Thyroid gland (tissue), 4 donors: Measurements from ENCODE around the gene FBXO3. TPM values are rescaled to one million over a fixed set of nuclear protein-coding genes. Genes with fewer than 3 reads are reported as not detected.

Experiments used
- DNase-seq, 2 donors: peaks; one replicate each; pipeline ENCODE4 v3.0.0-alpha.2; 2019
- H3K27ac ChIP-seq, 3 donors: fragments of 200-600 bp; sonication (generic); 1 replicate in 2 of 3; 2 replicates in 1 of 3; pipeline ENCODE4 v1.5.1; 2016 to 2019; ENCODE audit warnings: mild to moderate bottlenecking in 1 of 3, moderate library complexity in 1 of 3
- H3K27me3 ChIP-seq: fragments of 200-600 bp; sonication (generic); one replicate; pipeline ENCODE4 v1.5.1; 2019
- H3K36me3 ChIP-seq, 2 donors: fragments of 200-600 bp; sonication (generic); one replicate each; pipeline ENCODE4 v1.5.1; 2016 to 2019
- H3K4me1 ChIP-seq, 2 donors: fragments of 200-600 bp; sonication (generic); one replicate each; pipeline ENCODE4 v1.5.1; 2017 to 2019
- H3K4me3 ChIP-seq, 3 donors: fragments of 200-600 bp; sonication (generic); replicated peaks in 1 of 3; 1 replicate in 2 of 3; 2 replicates in 1 of 3; pipeline ENCODE4 v1.5.1; 2016; ENCODE audit warnings: mild to moderate bottlenecking in 1 of 3
- H3K9me3 ChIP-seq: fragments of 200-600 bp; sonication (generic); one replicate; pipeline ENCODE4 v1.5.1; 2017
- POLR2A ChIP-seq, 2 donors: fragments of 450-650 bp; IDR thresholded peaks; one replicate each; pipeline ENCODE4 v1.6.1; 2017; ENCODE audit warnings: antibody characterized with exemption in 2 of 2, mild to moderate bottlenecking in 2 of 2, moderate library complexity in 1 of 2
- WGBS, 2 donors: methylation state at CpG; one replicate each; pipeline ENCODE4 v1.1.5; 2017; 5-methylcytosine and 5-hydroxymethylcytosine counted together
- intact Hi-C: fragments of 100-400 bp; cut with DNase I; formaldehyde crosslinking; loops from one replicate; pipeline ENCODE4 v1.15.1; 2023
- total RNA-seq, 4 donors: library from RNA; depleted of rRNA; stranded (reverse); fragments of >200 nt; gene quantifications; one replicate each; pipeline ENCODE4 v1.2.3, GENCODE V29; 2016
- TF ChIP-seq, protein P1 (sequence below), 6 experiments: fragments of 200-600 bp in 3 of 6; fragments of 450-650 bp in 3 of 6; sonication (generic) in 3 of 6; IDR thresholded peaks; one replicate each; pipeline ENCODE4 v1.5.1; 2016 to 2019; ENCODE audit warnings: antibody characterized with exemption in 6 of 6, mild to moderate bottlenecking in 2 of 6, inconsistent platforms in 1 of 6, moderate library complexity in 1 of 6

Gene FBXO3
- total RNA-seq, 4 donors from 2014 or later: 55.8 to 82.0 (median 57.7) TPM

DNA sequence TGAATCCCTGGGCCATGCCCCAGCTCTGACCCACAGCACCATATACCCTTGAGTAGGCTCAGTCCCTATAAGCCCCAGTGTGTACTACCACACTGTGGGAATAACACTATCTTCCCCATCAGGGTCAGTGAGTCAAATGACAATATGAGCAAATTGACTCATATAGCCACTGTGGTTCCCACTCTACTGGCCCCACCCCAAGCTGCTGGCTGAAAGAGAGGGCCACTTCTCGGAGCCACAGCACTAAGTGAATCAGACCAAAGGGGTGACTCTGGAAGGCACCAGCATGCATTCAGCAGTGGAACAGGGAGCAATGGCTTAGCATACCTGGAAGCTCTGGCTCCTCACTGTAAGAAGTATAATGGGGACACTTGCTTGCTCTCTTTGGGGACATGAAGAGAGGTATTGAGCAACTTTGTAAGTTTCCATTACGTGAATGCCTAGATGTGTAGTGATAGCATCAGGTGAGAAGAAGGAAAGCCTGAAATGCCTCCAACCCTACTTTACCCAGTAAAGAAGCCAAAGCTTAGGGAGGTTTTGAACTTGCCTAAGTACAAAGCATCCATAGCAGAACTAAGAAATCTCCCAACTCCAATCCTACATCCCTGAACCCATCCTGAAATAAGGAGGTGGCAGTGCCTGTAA lies 51.6 kb downstream of the FBXO3 start:
- no peaks in the 10 kb centered on the region for H3K27me3 ChIP-seq
- H3K4me1 ChIP-seq: peaks cover 33 to 41% of the 10 kb centered on the region in 2 donors
- TF ChIP-seq, protein P1, sequence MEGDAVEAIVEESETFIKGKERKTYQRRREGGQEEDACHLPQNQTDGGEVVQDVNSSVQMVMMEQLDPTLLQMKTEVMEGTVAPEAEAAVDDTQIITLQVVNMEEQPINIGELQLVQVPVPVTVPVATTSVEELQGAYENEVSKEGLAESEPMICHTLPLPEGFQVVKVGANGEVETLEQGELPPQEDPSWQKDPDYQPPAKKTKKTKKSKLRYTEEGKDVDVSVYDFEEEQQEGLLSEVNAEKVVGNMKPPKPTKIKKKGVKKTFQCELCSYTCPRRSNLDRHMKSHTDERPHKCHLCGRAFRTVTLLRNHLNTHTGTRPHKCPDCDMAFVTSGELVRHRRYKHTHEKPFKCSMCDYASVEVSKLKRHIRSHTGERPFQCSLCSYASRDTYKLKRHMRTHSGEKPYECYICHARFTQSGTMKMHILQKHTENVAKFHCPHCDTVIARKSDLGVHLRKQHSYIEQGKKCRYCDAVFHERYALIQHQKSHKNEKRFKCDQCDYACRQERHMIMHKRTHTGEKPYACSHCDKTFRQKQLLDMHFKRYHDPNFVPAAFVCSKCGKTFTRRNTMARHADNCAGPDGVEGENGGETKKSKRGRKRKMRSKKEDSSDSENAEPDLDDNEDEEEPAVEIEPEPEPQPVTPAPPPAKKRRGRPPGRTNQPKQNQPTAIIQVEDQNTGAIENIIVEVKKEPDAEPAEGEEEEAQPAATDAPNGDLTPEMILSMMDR (IDR thresholded peaks at IDR 0.05): no peak
- no peak for TF ChIP-seq POLR2A (IDR thresholded peaks at IDR 0.05)
- intact Hi-C loops: no loop called here
- H3K9me3 ChIP-seq: no peaks in the 10 kb centered on the region
- peaks cover 13 to 15% of the 10 kb centered on the region in 2 donors for H3K36me3 ChIP-seq
- peak overlapping the region; percentile 47 to 98 (median 96) for H3K27ac ChIP-seq
- H3K4me3 ChIP-seq: no peak overlapping the region
- no peak for DNase-seq
- WGBS, 2 donors: 77 to 86% methylated on average over 2 of the region's 2 CpGs

DNA sequence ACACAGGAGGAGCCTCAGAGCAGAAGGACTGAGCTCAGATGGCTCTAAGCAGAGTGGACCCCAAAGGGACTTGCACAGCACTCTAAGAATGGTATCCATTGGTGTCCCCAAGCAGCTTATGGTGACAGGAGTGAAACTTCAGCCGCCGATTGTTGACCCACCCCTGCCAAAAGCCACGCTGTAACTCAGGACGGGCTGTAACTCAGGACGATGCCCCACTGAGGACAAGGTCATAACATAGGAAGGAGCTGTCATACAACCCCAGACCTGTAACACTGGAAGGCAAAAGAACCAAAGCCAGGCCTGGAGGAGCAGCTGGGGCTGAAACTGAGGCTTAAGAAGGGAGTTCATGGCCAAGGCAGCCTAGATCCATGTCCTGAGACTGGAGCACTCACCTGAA lies 52.3 kb downstream of the FBXO3 start:
- WGBS, 2 donors: 76 to 90% methylated on average over 5 of the region's 5 CpGs
- Histone ChIP-seq H3K4me1 (peaks cover 33 to 41% of the 10 kb centered on the region in 2 donors), H3K27me3 (no peaks in the 10 kb centered on the region), H3K4me3 (no peak overlapping the region), H3K36me3 (peaks cover 19 to 20% of the 10 kb centered on the region in 2 donors), H3K27ac (peak overlapping the region; percentile 47 to 98 (median 96)), H3K9me3 (no peaks in the 10 kb centered on the region)
- TF ChIP-seq, protein P1 (IDR thresholded peaks at IDR 0.05): no peak
- intact Hi-C loops: no loop called here
- DNase-seq: no peak

DNA sequence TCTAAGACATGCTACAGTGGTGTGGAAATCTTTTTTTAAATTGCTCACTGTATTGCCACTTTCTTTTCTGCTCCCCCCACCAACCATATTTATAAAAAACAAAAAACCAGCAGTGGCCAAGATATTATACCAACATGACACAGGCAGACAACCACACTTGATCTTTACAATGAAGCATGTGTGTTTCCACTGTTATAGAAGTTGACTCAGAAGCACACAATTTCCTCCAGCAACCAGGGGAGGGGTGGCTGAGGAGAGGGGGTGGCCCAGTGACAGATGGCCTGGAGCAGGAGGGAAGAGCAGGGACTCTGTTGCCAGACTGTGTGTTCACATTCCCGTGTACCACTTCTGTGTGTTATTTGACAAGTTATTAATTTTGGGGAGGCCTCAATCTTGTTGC lies 52.9 kb downstream of the FBXO3 start:
- no peak for DNase-seq
- Histone ChIP-seq H3K4me3 (no peak overlapping the region), H3K9me3 (no peaks in the 10 kb centered on the region), H3K4me1 (peaks cover 33 to 41% of the 10 kb centered on the region in 2 donors), H3K27me3 (no peaks in the 10 kb centered on the region), H3K36me3 (peaks cover 25 to 26% of the 10 kb centered on the region in 2 donors), H3K27ac (peak overlapping the region in 1 of 3 donors; percentile 98)
- intact Hi-C loops: no loop called here
- TF ChIP-seq, protein P1 (IDR thresholded peaks at IDR 0.05): no peak
- no peak for TF ChIP-seq POLR2A (IDR thresholded peaks at IDR 0.05)
- 45 to 50% methylated on average over 1 of the region's 1 CpG for WGBS, 2 donors

DNA sequence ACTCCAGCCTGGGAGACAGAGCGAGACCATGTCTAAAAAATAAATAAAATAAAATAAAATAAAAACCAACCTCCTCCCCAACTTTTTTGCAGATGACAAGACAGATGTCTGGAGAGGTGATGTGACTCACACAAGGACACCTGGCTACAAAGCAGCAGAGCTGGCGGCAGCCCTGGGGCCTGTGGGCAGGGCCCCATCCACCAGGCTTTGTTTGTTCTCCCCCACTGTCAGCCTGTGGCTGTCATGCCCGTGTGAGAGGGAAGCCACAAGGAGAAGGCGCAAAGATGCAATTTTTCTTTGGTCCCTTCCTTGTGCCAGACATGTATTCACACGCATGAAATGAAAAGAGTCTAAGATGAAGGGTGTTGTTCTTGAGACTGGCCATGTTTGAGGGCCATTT lies 54.7 kb downstream of the FBXO3 start:
- peaks cover 24 to 32% of the 10 kb centered on the region in 2 donors for H3K4me1 ChIP-seq
- no peak for DNase-seq
- intact Hi-C loops: no loop called here
- no peaks in the 10 kb centered on the region for H3K9me3 ChIP-seq
- peak overlapping the region in 1 of 3 donors; percentile 98 for H3K27ac ChIP-seq
- 91 to 92% methylated on average over 5 of the region's 5 CpGs for WGBS, 2 donors
- H3K27me3 ChIP-seq: no peaks in the 10 kb centered on the region
- peaks cover 29 to 34% of the 10 kb centered on the region in 2 donors for H3K36me3 ChIP-seq
- H3K4me3 ChIP-seq: no peak overlapping the region
- TF ChIP-seq, protein P1 (IDR thresholded peaks at IDR 0.05): no peak

GRCh38 chr11:33718440-33718839 lies 55.9 kb downstream of the FBXO3 start:
- H3K4me3 ChIP-seq: no peak overlapping the region
- no peaks in the 10 kb centered on the region for H3K9me3 ChIP-seq
- H3K4me1 ChIP-seq: peaks cover 12 to 20% of the 10 kb centered on the region in 2 donors
- no peak for DNase-seq
- intact Hi-C loops: no loop called here
- 78 to 79% methylated on average over 2 of the region's 2 CpGs for WGBS, 2 donors
- TF ChIP-seq, protein P1 (IDR thresholded peaks at IDR 0.05): no peak
- TF ChIP-seq POLR2A (IDR thresholded peaks at IDR 0.05): no peak
- no peak overlapping the region for H3K27ac ChIP-seq
- H3K36me3 ChIP-seq: peaks cover 29 to 40% of the 10 kb centered on the region in 2 donors
- no peaks in the 10 kb centered on the region for H3K27me3 ChIP-seq
